NCI-H2029 (cell line): Measurements from ENCODE around the gene LIPE.

Experiments used
- DNase-seq: peaks from one replicate; lab custom pipeline; 2025; lab: John Stamatoyannopoulos, UW

The LIPE gene

DNA sequence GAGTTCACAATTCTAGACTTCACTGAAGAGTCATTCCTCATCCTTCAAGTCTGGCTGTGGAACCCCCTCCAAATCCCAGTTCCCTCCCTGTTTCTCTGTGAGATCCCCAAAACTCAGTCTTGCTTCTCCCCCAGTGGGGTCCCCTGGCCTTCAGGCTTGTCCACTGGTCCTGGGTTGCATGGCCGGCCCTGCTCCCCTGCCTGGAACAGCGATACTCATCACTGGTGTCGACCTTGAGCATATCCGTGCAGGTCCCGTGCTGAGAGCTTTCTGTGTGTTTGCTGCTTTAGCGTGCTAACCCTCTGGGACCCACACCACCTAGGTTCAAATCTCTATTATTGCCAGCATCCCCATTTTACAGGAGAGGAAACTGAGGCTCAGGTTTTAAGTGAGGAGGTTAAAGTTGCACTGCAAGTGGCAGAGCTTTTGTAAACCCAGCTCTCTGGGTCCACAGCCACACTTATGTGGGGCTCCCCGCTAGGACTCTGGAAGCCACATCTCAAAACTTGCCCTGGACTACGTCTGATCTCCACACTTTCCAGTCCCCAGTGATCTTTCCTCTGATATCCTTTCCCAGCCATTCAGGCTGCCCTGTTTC is 15.5 kb downstream of the LIPE start:
- DNase-seq: no peak

- DNase-seq: no peak
These were observed 16.8 kb downstream of the LIPE start for GRCh38 chr19:42410371-42410770.

GRCh38 chr19:42409477-42409876 is 17.7 kb downstream of the LIPE start:
- DNase-seq: no peak

DNA sequence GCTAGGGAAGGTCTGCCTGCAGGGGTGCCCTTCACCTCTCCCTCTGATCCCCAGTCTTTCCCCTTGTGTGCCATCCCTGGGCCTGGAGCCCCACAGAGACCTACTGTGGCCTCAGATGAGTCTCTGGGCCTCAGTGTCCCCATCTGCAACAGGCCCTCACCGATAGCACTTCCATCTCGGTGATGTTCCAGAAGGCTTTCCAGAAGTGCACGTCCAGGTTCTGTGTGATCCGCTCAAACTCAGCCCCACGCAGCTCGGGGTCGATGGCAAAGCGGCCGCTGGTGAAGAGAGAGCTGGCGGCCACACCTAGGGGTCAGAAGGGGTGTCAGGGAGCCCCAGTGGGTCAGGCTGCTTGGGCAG is 19.4 kb downstream of the LIPE start:
- DNase-seq: no peak

DNA sequence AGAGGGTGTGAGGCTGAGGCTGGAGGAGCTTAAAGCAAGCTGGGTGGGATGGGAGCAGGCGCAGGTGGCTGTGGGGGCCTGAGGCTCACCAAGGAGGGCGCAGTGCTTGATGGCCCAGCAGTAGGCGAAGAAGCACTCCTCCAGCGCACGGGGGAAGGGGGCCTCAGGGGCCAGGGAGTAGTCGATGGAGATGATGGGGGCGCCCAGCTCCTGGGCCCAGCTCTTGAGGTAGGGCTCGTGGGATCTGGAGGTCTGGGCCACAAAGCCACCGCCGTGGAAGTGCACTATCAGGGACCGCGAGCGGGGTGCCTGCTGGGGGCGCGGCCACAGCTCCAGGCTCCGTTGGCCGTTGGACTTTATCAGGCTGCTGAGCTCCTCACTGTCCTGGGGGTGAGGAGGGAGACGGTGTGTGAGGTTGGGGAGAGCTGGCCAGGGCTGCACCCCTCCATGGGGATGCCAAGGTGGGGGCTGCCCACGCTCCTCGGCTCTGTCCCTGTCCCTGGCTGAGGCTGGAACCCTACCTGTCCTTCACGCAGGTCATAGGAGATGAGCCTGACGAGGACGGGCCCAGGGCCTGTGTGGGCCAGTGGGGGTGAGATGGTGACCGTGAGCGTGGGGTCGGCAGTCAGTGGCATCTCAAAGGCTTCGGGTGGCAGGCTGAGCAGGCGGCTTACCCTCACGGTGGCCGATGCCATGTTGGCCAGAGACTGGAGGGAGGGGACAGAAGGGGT is 19.9 kb downstream of the LIPE start:
- DNase-seq: no peak

- DNase-seq: no peak
These were observed 21.1 kb downstream of the LIPE start for GRCh38 chr19:42406111-42406510.

GRCh38 chr19:42403586-42403985 is 23.6 kb downstream of the LIPE start:
- DNase-seq: no peak

DNA sequence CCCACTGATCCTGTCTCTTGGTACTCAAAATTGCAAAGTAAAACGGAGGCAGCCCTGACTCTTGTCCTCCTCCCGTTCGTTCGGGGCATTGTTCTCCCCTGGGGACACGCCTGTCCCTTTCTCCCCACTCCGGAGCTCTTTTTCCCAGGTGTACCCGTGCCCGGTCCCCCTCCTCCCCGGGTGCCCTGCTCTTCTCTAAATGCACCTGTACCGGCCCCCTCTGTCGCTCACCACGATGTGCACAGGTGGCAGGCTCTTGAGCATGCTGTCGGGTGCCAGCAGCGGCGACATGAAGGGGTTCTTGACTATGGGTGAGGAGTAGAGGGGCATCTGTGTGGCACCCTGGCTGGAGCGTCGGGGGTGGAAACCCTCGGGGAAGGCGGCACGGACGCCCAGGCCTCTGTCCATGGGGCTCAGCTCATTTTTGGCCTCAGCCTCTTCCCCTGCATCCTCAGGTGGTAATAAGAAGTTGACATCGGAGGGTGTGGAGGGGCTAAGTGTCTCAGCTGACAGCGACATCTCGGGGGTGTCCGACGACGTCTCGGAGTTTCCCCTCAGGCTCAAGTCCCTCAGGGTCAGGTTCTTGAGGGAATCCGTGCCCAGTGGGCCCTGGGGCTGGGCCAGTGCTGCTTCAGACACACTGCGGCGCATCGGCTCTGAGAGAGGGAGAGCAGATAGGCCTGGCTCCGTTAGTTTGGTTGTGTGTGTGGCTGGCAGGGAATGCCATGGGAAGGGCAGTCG is 24.6 kb downstream of the LIPE start:
- no peak for DNase-seq

GRCh38 chr19:42401365-42402303 is 25.6 kb downstream of the LIPE start:
- peak; percentile 53 for DNase-seq

- no peak for DNase-seq
These were observed 26.8 kb downstream of the LIPE start for GRCh38 chr19:42400404-42400803.

DNA sequence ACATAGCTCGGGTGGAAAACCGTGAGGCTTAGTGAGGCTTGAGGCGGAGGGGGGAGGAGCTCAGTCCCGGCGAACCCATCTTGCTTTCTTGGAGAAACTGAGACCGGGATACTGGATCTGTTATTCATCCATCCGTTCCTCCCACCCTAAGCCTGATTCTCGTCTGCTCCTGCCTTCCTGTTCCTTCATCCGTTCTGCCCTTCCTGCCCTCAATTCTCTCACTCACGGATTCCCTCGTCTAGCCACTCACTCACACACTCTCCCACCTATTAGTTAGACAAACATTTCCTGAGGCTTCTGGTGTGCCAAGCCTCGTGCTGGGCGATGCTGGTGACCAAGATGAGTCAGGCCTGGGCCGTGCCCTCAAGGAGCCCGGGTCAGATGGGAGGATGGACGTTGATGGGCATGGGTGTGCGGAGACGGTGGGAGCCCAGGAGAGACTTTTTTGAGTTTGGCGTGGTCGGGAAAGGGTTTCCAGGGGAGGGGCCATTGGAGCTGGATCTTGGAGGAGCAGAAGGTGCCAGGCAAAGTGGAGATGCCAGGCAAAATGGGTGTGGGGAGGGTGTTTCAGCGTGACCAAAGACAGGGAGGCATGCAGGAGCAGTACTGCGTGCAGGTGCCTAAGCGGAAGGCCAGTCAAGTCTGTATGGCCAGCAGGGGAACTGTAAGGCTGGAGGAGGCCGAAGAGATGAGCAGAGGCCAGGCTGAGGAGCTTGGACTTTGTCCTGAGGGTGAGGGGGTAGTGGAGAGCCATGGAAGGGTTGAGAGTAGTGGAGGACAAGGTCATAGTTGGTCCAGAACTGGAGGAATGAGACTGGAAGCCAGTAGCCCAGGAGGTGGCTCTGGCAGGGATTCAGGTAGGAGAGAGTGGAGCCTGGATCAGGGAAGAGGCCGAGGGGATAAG is 29.7 kb downstream of the LIPE start:
- no peak for DNase-seq

GRCh38 chr19:42396381-42397262 is 30.6 kb downstream of the LIPE start:
- peak; percentile 97 for DNase-seq

- DNase-seq: no peak
These were observed 32.4 kb downstream of the LIPE start for GRCh38 chr19:42394751-42395150.

GRCh38 chr19:42392165-42392564 is 35.0 kb downstream of the LIPE start:
- DNase-seq: no peak

GRCh38 chr19:42389899-42390298 is 37.3 kb downstream of the LIPE start, which contains the start of gene CNFN:
Gene CNFN (minus strand): TSS chr19:42390297. CDS start chr19:42389037, 1,260 bp downstream.
- no peak for DNase-seq

GRCh38 chr19:42388851-42389489 is 38.2 kb downstream of the LIPE start:
- DNase-seq: no peak

DNA sequence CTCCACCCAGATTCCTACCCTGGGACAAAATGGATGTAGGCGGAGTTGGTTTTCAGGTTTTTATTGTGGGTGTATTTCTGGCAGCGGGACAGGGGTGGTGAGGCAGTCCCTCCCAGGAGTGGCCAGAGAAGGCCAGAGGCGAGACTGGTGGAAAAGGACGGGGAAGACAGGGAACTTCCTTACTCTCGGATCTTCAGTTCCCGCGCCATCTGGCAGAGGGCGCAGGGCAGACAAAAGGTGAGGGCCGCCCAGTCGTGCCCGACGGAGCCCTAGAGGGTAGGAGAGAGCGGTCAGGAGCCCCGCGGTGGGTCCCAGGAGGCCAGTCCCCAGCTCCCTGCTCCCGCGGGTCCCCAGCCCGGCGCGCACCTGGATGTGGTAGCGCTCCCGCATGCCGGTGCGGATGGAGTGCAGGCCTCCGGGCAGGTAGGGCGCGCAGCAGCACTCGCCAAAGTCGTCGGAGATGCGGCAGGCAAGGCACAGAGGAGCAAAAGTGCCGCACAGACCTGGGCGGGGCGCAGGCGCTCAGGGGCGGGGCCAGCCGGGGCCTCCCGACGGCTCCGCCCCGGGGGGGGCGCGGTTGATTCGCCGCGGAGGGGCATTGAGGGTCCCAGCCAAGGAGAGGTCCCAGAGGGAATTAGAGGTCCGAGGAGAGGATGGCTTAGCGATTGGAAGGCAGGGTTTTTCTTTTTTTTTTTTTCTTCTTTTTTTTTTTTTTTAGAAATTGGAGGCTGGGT is 40.0 kb downstream of the LIPE start:
- DNase-seq: peak; percentile 75

DNA sequence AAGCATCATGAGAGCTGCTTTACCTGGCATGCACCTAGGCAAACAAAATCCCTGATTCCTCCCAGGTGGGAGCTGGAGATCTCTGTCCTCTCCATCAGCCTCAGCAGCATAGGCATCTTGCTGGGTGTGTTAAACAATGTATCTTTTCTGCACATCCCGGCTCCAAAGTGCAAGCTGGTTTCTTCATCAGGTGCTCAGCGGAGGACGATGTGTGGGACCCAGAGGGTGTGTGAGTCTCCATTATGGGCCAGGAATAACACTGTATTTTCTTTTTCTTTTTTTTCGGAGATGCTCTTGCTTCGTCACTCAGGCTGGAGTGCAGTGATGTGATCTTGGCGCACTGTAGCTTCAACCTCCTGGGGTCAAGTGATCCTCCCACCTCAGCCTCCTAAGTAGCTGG is 47.0 kb downstream of the LIPE start:
- no peak for DNase-seq
